H9 (cell line): ENCODE measurements around the gene FAXC. TPM values are rescaled to one million over a fixed set of nuclear protein-coding genes. Genes with fewer than 3 reads are reported as not detected.

Source experiments
- DNase-seq: peaks from one replicate; pipeline ENCODE4 v3.0.0-alpha.2; 2017
- H2AFZ ChIP-seq: one replicate; pipeline ENCODE4 v1.6.1; 2013; ENCODE audit warnings: mild to moderate bottlenecking, low read length, control low read depth, moderate library complexity
- H2AK5ac ChIP-seq: 2 replicates; pipeline ENCODE4 v1.6.1; 2013; ENCODE audit warnings: low read length, control low read depth, mixed read lengths; ENCODE audit not compliant: insufficient read length
- H2BK120ac ChIP-seq: one replicate; pipeline ENCODE4 v1.6.1; 2013; ENCODE audit warnings: low read depth, mild to moderate bottlenecking, low read length, control low read depth, inconsistent platforms; ENCODE audit not compliant: poor library complexity, severe bottlenecking
- H2BK12ac ChIP-seq: 2 replicates; pipeline ENCODE4 v1.6.1; 2013; ENCODE audit warnings: low read length, control low read depth, mixed read lengths, low read depth; ENCODE audit not compliant: insufficient read length
- H2BK15ac ChIP-seq: 2 replicates; pipeline ENCODE4 v1.6.1; 2013; ENCODE audit warnings: low read depth, low read length, control low read depth
- H2BK20ac ChIP-seq: one replicate; pipeline ENCODE4 v1.6.1; 2013; ENCODE audit warnings: low read depth, mild to moderate bottlenecking, low read length, control low read depth, inconsistent platforms; ENCODE audit not compliant: poor library complexity, severe bottlenecking
- H2BK5ac ChIP-seq: 2 replicates; pipeline ENCODE4 v1.6.1; 2013; ENCODE audit warnings: low read length, control low read depth, mixed read lengths; ENCODE audit not compliant: insufficient read length
- H3K14ac ChIP-seq: 2 replicates; pipeline ENCODE4 v1.6.1; 2013; ENCODE audit warnings: low read length, control low read depth; ENCODE audit not compliant: insufficient read depth
- H3K18ac ChIP-seq: 2 replicates; pipeline ENCODE4 v1.6.1; 2013; ENCODE audit warnings: low read depth, mild to moderate bottlenecking, mixed read lengths, low read length, control low read depth; ENCODE audit not compliant: insufficient read length
- H3K23ac ChIP-seq: 2 replicates; pipeline ENCODE4 v1.6.1; 2013; ENCODE audit warnings: low read length, control low read depth, mixed read lengths, low read depth; ENCODE audit not compliant: insufficient read length
- H3K23me2 ChIP-seq: 2 replicates; pipeline ENCODE4 v1.6.1; 2013; ENCODE audit warnings: low read depth, mild to moderate bottlenecking, mixed read lengths, low read length, control low read depth; ENCODE audit not compliant: insufficient read length, poor library complexity, severe bottlenecking
- H3K27ac ChIP-seq: 2 replicates; pipeline ENCODE4 v1.5.1; 2013; ENCODE audit warnings: low read length, control low read depth, mixed read lengths, low read depth; ENCODE audit not compliant: insufficient read length
- H3K27me3 ChIP-seq: 2 replicates; pipeline ENCODE4 v1.6.1; 2013; ENCODE audit warnings: low read length, control low read depth, inconsistent platforms; ENCODE audit not compliant: insufficient read depth
- H3K4ac ChIP-seq: 2 replicates; pipeline ENCODE4 v1.6.1; 2013; ENCODE audit warnings: low read depth, mild to moderate bottlenecking, control low read depth, inconsistent platforms, low read length, moderate library complexity
- H3K4me1 ChIP-seq: 2 replicates; pipeline ENCODE4 v1.6.1; 2013; ENCODE audit warnings: low read length, control low read depth, inconsistent platforms; ENCODE audit not compliant: insufficient read depth
- H3K4me2 ChIP-seq: 2 replicates; pipeline ENCODE4 v1.6.1; 2013; ENCODE audit warnings: low read length, control low read depth, mixed read lengths; ENCODE audit not compliant: insufficient read length, insufficient read depth
- H3K56ac ChIP-seq: 2 replicates; pipeline ENCODE4 v1.6.1; 2013; ENCODE audit warnings: low read depth, mild to moderate bottlenecking, mixed read lengths, low read length, control low read depth; ENCODE audit not compliant: insufficient read length
- H3K79me1 ChIP-seq: 2 replicates; pipeline ENCODE4 v1.6.1; 2013; ENCODE audit warnings: low read depth, mild to moderate bottlenecking, moderate library complexity, low read length, control low read depth, inconsistent platforms; ENCODE audit not compliant: insufficient read depth, poor library complexity, severe bottlenecking
- H3K79me2 ChIP-seq: 2 replicates; pipeline ENCODE4 v1.6.1; 2013; ENCODE audit warnings: low read length, control low read depth, inconsistent platforms; ENCODE audit not compliant: insufficient read depth
- H3K9ac ChIP-seq: 2 replicates; pipeline ENCODE4 v1.6.1; 2013; ENCODE audit warnings: low read length, control low read depth, mixed read lengths; ENCODE audit not compliant: insufficient read length; ENCODE audit errors: extremely low read depth
- H3K9me3 ChIP-seq: one replicate; pipeline ENCODE4 v1.6.1; 2013; ENCODE audit warnings: low read depth, low read length, inconsistent platforms; ENCODE audit not compliant: control insufficient read depth
- H3T11ph ChIP-seq: one replicate; pipeline ENCODE4 v1.6.1; 2013; ENCODE audit warnings: mild to moderate bottlenecking, low read length, control low read depth, inconsistent platforms
- H4K20me1 ChIP-seq: one replicate; pipeline ENCODE4 v1.6.1; 2013; ENCODE audit not compliant: control insufficient read depth, insufficient read length, insufficient read depth
- H4K5ac ChIP-seq: 2 replicates; pipeline ENCODE4 v1.6.1; 2013; ENCODE audit warnings: low read depth, mild to moderate bottlenecking, mixed read lengths, low read length, control low read depth; ENCODE audit not compliant: insufficient read length
- H4K8ac ChIP-seq: replicated peaks from 2 replicates; pipeline ENCODE4 v1.6.1; 2013; ENCODE audit warnings: low read length, control low read depth, mixed read lengths, low read depth; ENCODE audit not compliant: insufficient read length
- H4K91ac ChIP-seq: 2 replicates; pipeline ENCODE4 v1.6.1; 2013; ENCODE audit warnings: low read depth, mild to moderate bottlenecking, moderate library complexity, mixed read lengths, low read length, control low read depth; ENCODE audit not compliant: insufficient read length
- H3K27ac Mint-ChIP-seq, 3 experiments: 2 replicates in 2 of 3; 3 replicates in 1 of 3; pipeline ENCODE4 v1.8.0; 2020 to 2021; ENCODE audit warnings: mixed read lengths in 3 of 3, mild to moderate bottlenecking in 1 of 3, moderate library complexity in 1 of 3
- H3K27me3 Mint-ChIP-seq: 2 replicates; pipeline ENCODE4 v1.8.0; 2021; ENCODE audit warnings: low read depth, mild to moderate bottlenecking, moderate library complexity, mixed read lengths
- H3K36me3 Mint-ChIP-seq, 3 experiments: 2 replicates in 2 of 3; 3 replicates in 1 of 3; pipeline ENCODE4 v1.8.0; 2020 to 2021; ENCODE audit warnings: low read depth in 3 of 3, mixed read lengths in 3 of 3; ENCODE audit not compliant: insufficient read depth in 1 of 3
- H3K4me1 Mint-ChIP-seq, 2 experiments: 2 replicates each; pipeline ENCODE4 v1.8.0; 2020; ENCODE audit warnings: mixed read lengths in 2 of 2
- H3K4me3 Mint-ChIP-seq, 2 experiments: 2 replicates in 1 of 2; 3 replicates in 1 of 2; pipeline ENCODE4 v1.8.0; 2020 to 2021; ENCODE audit warnings: mild to moderate bottlenecking in 2 of 2, mixed read lengths in 2 of 2, moderate library complexity in 1 of 2
- H3K9me3 Mint-ChIP-seq, 2 experiments: 2 replicates in 1 of 2; 3 replicates in 1 of 2; pipeline ENCODE4 v1.8.0; 2020; ENCODE audit warnings: mild to moderate bottlenecking in 2 of 2, mixed read lengths in 2 of 2, moderate library complexity in 1 of 2
- CTCF ChIP-seq: fragments of 200-600 bp; sonication (generic); conservative IDR thresholded peaks from 3 replicates; pipeline ENCODE4 v1.8.0; 2021; ENCODE audit warnings: antibody characterized with exemption, mild to moderate bottlenecking
- WGBS: extraction: QIAGEN DNeasy Blood & Tissue Kit; methylation state at CpG from one replicate; pipeline ENCODE4 v1.1.7; 2013; ENCODE audit warnings: missing lambda C conversion rate, low lambda C conversion rate, mixed read lengths; ENCODE audit not compliant: insufficient read length; ENCODE audit errors: extremely low coverage; 5-methylcytosine and 5-hydroxymethylcytosine counted together
- total RNA-seq: library from RNA; stranded (reverse); gene quantifications from 2 replicates; pipeline ENCODE4 v1.2.1, GENCODE V29; 2021

The FAXC gene
- total RNA-seq, 1 experiment from 2014 or later = 17.2 TPM

GRCh38 chr6:99282479-99283062, 66.9 kb downstream of the FAXC start:
- H3K23me2 ChIP-seq = no peaks in the 10 kb centered on the region
- Mint-ChIP-seq H3K9me3 (no peaks in the 10 kb centered on the region), H3K27me3 (no peaks in the 10 kb centered on the region), H3K4me1 (peaks cover 0 to 5% of the 10 kb centered on the region in 2 experiments; a peak in 2 of 4 replicates), H3K36me3 (peaks cover 0 to 13% (median 2%) of the 10 kb centered on the region in 3 experiments; a peak in 3 of 7 replicates), H3K4me3 (no peak overlapping the region), H3K27ac (no peak overlapping the region)
- no peak overlapping the region for H4K8ac ChIP-seq
- H3K4me2 ChIP-seq = no peak overlapping the region
- H2AFZ ChIP-seq = no peak overlapping the region
- H3K79me2 ChIP-seq = no peaks in the 10 kb centered on the region
- no peak overlapping the region for H3K9ac ChIP-seq
- no peaks in the 10 kb centered on the region for H4K20me1 ChIP-seq
- no peak overlapping the region for H2AK5ac ChIP-seq
- H3K4ac ChIP-seq = no peak overlapping the region
- no peak overlapping the region for H2BK5ac ChIP-seq
- no peak overlapping the region for H2BK20ac ChIP-seq
- H3K4me1 ChIP-seq = no peaks in the 10 kb centered on the region
- no peak overlapping the region for H3K23ac ChIP-seq
- no peak overlapping the region for H2BK120ac ChIP-seq
- no peak overlapping the region for H3K18ac ChIP-seq
- H3K79me1 ChIP-seq = no peaks in the 10 kb centered on the region
- H2BK15ac ChIP-seq = no peak overlapping the region
- no peak overlapping the region for H3K27ac ChIP-seq
- H3K14ac ChIP-seq = no peak overlapping the region
- WGBS = no CpG with 5 or more reads among the region's 4 CpGs
- no peak for DNase-seq
- no peak overlapping the region for H3T11ph ChIP-seq
- TF ChIP-seq CTCF = peak; percentile 67
- no peak overlapping the region for H4K91ac ChIP-seq
- H3K56ac ChIP-seq = no peak overlapping the region
- H3K27me3 ChIP-seq = no peaks in the 10 kb centered on the region
- no peak overlapping the region for H2BK12ac ChIP-seq
- H3K9me3 ChIP-seq = no peaks in the 10 kb centered on the region
- H4K5ac ChIP-seq = no peak overlapping the region
